GM12801 (cell line): ENCODE results near the gene ABCD2.

Source experiments
- TF ChIP-seq, protein P1 (sequence below): IDR thresholded peaks from one replicate; pipeline ENCODE4 v1.5.1; 2011; ENCODE audit warnings: control low read depth; ENCODE audit not compliant: insufficient read length; ENCODE audit errors: extremely low read depth

ABCD2 gene

DNA sequence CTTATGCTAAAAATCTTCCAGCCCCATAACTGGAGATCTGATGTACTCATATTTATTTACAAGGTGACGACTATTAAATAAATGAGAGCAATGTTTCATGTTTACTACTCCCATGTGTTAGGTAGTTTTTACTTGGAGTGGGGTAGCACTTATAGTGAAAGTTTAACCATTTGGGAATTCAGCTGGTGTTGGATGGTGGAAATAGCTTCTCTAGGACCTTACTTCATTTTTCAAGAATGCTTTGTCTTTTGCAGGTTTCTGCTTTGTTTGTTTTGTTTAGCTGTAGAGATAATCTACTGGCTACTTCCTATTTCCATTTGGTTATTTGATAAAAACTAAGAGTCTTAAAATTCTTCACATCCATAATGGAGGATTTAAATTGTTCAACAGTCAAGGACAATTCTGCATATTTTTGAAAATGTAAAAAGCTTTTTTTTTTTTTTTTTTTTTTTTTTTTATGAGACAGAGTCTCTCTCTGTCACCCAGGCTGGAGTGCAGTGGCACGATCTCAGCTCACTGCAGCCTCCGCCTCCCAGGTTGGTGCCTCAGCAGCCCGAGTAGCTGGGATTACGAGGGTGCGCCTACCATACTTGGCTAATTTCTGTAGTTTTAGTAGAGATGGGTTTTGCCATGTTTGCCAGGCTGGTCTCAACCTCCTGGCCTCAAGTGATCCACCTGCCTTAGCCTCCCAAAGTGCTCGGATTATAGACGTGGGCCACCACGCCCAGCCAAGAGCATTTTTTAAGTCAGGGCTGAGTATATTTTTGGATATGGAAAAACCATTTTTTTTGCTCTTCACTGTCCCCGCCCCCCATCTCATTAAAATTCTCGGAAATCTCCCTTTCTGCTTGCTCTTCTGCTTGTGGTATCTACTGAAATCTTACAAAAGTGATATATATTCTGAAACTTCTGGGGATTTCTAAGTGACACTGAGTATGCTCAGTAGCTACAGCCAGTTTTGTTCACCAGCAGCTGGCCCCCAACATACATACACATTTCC, 1.4 kb upstream of the ABCD2 start:
- TF ChIP-seq, protein P1, sequence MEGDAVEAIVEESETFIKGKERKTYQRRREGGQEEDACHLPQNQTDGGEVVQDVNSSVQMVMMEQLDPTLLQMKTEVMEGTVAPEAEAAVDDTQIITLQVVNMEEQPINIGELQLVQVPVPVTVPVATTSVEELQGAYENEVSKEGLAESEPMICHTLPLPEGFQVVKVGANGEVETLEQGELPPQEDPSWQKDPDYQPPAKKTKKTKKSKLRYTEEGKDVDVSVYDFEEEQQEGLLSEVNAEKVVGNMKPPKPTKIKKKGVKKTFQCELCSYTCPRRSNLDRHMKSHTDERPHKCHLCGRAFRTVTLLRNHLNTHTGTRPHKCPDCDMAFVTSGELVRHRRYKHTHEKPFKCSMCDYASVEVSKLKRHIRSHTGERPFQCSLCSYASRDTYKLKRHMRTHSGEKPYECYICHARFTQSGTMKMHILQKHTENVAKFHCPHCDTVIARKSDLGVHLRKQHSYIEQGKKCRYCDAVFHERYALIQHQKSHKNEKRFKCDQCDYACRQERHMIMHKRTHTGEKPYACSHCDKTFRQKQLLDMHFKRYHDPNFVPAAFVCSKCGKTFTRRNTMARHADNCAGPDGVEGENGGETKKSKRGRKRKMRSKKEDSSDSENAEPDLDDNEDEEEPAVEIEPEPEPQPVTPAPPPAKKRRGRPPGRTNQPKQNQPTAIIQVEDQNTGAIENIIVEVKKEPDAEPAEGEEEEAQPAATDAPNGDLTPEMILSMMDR, result no peak

DNA sequence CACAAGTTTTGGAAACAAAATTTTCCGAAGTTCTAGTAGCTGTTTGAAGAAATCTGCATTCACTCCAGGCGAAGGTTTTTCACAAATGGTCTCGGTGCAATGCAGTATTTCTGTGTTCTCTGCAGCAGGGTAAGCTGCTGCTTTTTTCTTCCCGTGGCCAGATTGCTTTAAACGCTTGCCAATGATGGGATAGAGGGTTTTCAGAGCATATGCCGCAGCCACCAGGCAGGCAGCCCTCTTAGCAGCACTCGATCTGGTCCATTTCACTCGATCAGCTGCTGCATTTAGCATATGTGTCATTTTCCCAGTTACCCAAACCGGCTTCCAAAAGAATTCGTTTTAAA, 315 bp downstream of the ABCD2 start:
- TF ChIP-seq, protein P1, result no peak

DNA sequence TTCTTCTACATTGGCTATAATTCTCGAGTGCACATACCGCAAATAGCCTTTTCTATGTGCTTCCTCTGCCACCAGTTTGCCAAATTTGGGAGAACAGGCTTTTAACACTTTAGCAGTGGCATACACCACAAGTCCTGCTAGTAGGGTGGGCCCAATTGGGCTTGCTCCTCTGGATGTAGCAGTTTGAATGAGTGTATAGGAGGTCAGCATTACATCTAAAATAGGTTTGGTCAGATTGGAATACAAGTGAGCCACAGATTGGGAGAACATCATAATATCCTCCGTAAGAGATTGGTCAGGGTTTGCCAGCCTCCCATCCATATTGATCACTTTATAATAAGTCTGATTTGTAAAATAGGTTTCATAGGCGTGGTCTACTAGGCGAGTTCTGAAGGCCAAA, 902 bp downstream of the ABCD2 start:
- TF ChIP-seq, protein P1, result no peak

DNA sequence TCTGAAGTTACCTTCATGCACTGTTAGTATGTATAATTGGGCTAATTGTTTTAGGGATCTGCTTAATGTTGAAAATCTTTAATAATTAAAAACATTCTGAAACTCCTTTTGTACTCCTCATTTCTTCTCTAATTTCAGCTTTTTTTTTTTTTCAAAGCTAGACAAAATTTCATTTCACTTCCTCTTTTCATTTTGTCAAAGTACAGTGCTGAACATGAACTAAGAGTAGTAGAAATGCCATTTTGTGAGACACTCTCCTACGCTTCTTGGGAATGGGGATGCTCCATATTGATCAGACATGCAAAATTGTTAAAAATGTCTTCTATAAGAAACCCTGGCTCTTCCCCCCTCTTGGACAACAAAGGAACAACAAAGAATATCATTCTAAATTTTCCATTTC, 1.7 kb downstream of the ABCD2 start:
- TF ChIP-seq, protein P1, result no peak

DNA sequence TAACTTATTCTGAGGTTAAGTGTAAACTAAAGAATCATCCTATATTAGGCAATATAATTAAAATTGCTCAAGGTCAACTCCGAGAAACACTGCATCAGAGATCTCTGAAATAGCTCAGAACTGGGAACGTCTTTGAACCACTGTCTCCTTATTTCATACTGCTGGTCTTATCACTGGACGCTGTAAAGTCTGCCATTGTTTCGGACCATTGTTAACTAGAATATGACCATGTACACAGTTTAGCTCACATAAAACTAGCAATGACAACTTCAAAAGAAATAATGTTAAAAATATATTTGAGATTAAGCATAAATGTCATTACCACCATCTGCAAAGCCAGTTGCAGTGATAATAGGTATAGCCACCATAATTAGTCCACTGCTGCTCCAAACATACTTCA, 2.9 kb downstream of the ABCD2 start:
- TF ChIP-seq, protein P1, result no peak

DNA sequence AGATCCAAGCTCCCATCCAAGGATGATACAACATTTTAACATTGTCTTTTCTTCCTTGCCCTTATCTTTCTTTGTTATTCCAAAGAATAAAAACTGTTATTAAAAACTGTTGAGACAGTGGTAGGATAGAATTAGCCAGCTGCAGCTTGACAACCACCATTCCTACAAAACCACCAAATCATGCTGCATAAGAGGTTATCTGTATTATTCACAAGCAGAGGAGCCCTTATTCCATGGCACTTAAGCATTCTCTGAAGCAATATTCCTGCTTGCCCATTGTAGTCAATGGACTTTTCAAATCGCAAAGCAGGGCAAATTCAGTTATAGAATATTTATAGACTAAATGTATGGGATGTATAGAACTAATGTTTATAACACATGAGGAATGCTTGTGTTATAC, 3.4 kb downstream of the ABCD2 start:
- TF ChIP-seq, protein P1, result no peak

DNA sequence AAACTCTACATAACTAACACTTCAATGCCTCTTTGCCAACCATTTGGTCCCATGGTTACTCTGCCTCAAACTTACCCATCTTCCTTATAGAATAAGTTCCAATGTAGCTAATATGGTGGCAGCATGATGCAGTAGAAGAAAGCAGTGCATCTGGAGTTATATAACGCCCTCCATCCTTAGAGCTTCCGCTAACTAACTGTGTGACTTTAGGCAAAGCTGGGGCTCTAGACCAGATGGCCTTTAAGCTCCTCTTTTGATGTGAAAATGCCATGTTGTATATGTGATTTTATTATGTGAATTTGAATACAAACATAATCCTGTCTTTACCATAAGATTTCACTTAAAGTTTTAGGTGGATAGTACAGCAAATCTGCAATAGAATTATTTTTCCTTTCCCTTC, 6.1 kb downstream of the ABCD2 start:
- TF ChIP-seq, protein P1, result no peak
